Transverse colon (tissue), 4 donors: ENCODE measurements around the gene ACVR1B.

ENCODE experiments used
- POLR2A ChIP-seq: fragments of 450-650 bp; IDR thresholded peaks from one replicate; pipeline ENCODE4 v1.6.1; 2016; ENCODE audit warnings: antibody characterized with exemption, mild to moderate bottlenecking, moderate library complexity
- POLR2AphosphoS5 ChIP-seq, 3 donors: sonication (generic); formaldehyde crosslinking; IDR thresholded peaks; one replicate each; pipeline ENCODE4 v1.6.1; 2016; ENCODE audit warnings: antibody characterized with exemption in 3 of 3
- TF ChIP-seq, protein P1 (sequence below), 5 experiments: fragments of 200-600 bp in 3 of 5; fragments of 450-650 bp in 2 of 5; sonication (generic) in 3 of 5; IDR thresholded peaks; 1 replicate in 2 of 5; 2 replicates in 3 of 5; pipeline ENCODE4 v1.5.1; 2016 to 2017; ENCODE audit warnings: antibody characterized with exemption in 5 of 5, inconsistent platforms in 3 of 5, mild to moderate bottlenecking in 2 of 5, moderate library complexity in 1 of 5

DNA sequence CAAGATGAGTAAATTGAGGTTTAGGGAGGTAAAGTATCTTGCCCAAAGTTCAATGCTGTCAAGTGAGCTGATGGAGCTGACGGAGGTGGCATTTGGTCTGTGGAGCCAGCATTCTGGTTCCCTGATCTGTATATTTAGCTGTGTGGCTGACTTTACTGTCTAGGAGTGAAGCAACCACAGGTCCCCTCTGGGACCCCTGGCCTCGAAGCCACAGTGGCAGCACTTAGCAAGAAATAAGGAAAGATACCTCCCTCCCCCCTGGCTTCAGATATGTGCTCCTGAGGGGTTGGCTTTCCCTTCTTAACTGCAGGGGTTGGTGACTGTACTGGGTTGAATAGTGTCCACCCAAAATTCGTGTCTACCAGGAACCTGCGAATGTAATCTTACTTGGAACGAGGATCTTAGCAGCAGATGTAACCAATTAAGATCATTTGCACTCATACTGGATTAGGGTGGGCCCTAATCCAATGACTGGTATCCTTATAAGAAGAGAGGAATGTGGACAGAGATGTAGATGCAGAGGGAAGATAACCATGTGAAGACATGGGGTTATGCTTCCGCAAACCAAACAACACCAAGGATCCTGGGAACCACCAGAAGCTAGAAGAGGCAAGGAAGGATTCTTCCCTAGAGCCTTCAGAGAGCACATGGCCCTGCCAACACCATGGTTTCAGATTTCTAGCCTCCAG lies 2.0 kb upstream of the ACVR1B start:
- no peak for TF ChIP-seq POLR2AphosphoS5 (IDR thresholded peaks at IDR 0.05)
- TF ChIP-seq, protein P1, sequence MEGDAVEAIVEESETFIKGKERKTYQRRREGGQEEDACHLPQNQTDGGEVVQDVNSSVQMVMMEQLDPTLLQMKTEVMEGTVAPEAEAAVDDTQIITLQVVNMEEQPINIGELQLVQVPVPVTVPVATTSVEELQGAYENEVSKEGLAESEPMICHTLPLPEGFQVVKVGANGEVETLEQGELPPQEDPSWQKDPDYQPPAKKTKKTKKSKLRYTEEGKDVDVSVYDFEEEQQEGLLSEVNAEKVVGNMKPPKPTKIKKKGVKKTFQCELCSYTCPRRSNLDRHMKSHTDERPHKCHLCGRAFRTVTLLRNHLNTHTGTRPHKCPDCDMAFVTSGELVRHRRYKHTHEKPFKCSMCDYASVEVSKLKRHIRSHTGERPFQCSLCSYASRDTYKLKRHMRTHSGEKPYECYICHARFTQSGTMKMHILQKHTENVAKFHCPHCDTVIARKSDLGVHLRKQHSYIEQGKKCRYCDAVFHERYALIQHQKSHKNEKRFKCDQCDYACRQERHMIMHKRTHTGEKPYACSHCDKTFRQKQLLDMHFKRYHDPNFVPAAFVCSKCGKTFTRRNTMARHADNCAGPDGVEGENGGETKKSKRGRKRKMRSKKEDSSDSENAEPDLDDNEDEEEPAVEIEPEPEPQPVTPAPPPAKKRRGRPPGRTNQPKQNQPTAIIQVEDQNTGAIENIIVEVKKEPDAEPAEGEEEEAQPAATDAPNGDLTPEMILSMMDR (IDR thresholded peaks at IDR 0.05) = no peak
- no peak for TF ChIP-seq POLR2A
